GM12878 (cell line): ENCODE data around the gene UBR3. TPM values are rescaled to one million over a fixed set of nuclear protein-coding genes. Genes with fewer than 3 reads are reported as not detected.

Experiments used
- ATAC-seq: fragments of 200-7000 bp; cut with Tn5 transposase; 3 replicates; pipeline ENCODE4 v1.9.1; 2020; ENCODE audit warnings: mild to moderate bottlenecking, moderate library complexity
- BruUV-seq: library from RNA; stranded (reverse); fragments of 400-500 nt; replicated peaks from 2 replicates; lab custom pipeline; 2021; lab: Mats Ljungman, UMichigan
- CTCF ChIA-PET: fragments of 300-600 bp; sonication (Branson Sonifier 250); formaldehyde crosslinking; extraction: SDS; loops from one replicate; lab custom pipeline; 2021; ENCODE audit warnings: inconsistent platforms; lab: Yijun Ruan, JAX
- POLR2A ChIA-PET: fragments of 350-600 bp; formaldehyde crosslinking; extraction: SDS; loops from one replicate; lab custom pipeline; 2021; ENCODE audit warnings: inconsistent platforms; lab: Charles Lee
- RAD21 ChIA-PET: fragments of 300-600 bp; sonication (Branson Sonifier 250); formaldehyde crosslinking; loops from one replicate; lab custom pipeline; 2023; ENCODE audit warnings: antibody characterized with exemption; ENCODE audit not compliant: unreplicated experiment; lab: Charles Lee
- SMC1A ChIA-PET: fragments of 300-600 bp; sonication (Branson Sonifier 250); formaldehyde crosslinking; loops from one replicate; lab custom pipeline; 2023; ENCODE audit not compliant: unreplicated experiment, uncharacterized antibody; lab: Charles Lee
- DNase-seq: peaks from one replicate; pipeline ENCODE4 v3.0.0-alpha.2; 2011; ENCODE audit warnings: low read depth, low spot score
- FAIRE-seq: peaks from 3 replicates; lab custom pipeline; 2011; peaks lifted over from hg19 to GRCh38; lab: Jason Lieb, UNC
- H2AFZ ChIP-seq: 2 replicates; pipeline ENCODE4 v1.6.0; 2011; ENCODE audit warnings: low read depth, low read length, control low read depth; ENCODE audit not compliant: control insufficient read depth
- H3K27ac ChIP-seq: 2 replicates; pipeline ENCODE4 v1.5.1; 2011; ENCODE audit warnings: control low read depth; ENCODE audit not compliant: control insufficient read depth, insufficient read depth
- H3K27me3 ChIP-seq, 2 experiments: replicated peaks in 1 of 2; 2 replicates each; pipeline versions ENCODE4 v1.6.0 to v1.6.1; 2011; ENCODE audit warnings: low read length in 1 of 2; ENCODE audit not compliant: control insufficient read depth in 2 of 2, insufficient read depth in 2 of 2
- H3K36me3 ChIP-seq, 2 experiments: 2 replicates each; pipeline ENCODE4 v1.5.1; 2011; ENCODE audit warnings: low read length in 1 of 2; ENCODE audit not compliant: control insufficient read depth in 2 of 2, insufficient read depth in 2 of 2
- H3K4me1 ChIP-seq: 2 replicates; pipeline ENCODE4 v1.6.1; 2011; ENCODE audit warnings: mild to moderate bottlenecking, low read length, moderate library complexity, mixed read lengths; ENCODE audit not compliant: control insufficient read depth, insufficient read depth
- H3K4me2 ChIP-seq: 2 replicates; pipeline ENCODE4 v1.6.0; 2011; ENCODE audit warnings: control low read depth; ENCODE audit not compliant: control insufficient read depth, insufficient read depth
- H3K4me3 ChIP-seq: fragments of 200-600 bp; sonication (generic); 2 replicates; pipeline ENCODE4 v1.5.1; 2016
- H3K79me2 ChIP-seq: 2 replicates; pipeline ENCODE4 v1.6.0; 2011; ENCODE audit warnings: low read length; ENCODE audit not compliant: control insufficient read depth, insufficient read depth
- H3K9ac ChIP-seq: 2 replicates; pipeline ENCODE4 v1.8.0; 2011; ENCODE audit warnings: low read length, control low read depth, mixed read lengths; ENCODE audit not compliant: control insufficient read depth, insufficient read depth
- H3K9me3 ChIP-seq: replicated peaks from 3 replicates; pipeline ENCODE4 v1.5.1; 2011; ENCODE audit warnings: mild to moderate bottlenecking, low read length; ENCODE audit not compliant: control insufficient read depth, insufficient read depth
- H4K20me1 ChIP-seq: 2 replicates; pipeline ENCODE4 v1.6.0; 2011; ENCODE audit not compliant: control insufficient read depth, insufficient read depth
- ATF2 ChIP-seq: IDR thresholded peaks from 2 replicates; pipeline ENCODE4 v1.6.1; 2012; ENCODE audit warnings: low read length, inconsistent platforms
- BMI1 ChIP-seq: fragments of 450-650 bp; IDR thresholded peaks from 2 replicates; pipeline ENCODE4 v1.6.1; 2016; ENCODE audit warnings: mild to moderate bottlenecking, moderate library complexity, borderline replicate concordance
- CBX3 ChIP-seq: fragments of 200-600 bp; sonication (generic); IDR thresholded peaks from 2 replicates; pipeline ENCODE4 v1.6.1; 2016; ENCODE audit warnings: low read depth, borderline replicate concordance
- EZH2 ChIP-seq: IDR thresholded peaks from 2 replicates; pipeline ENCODE4 v1.6.1; 2012; ENCODE audit warnings: low read depth, mild to moderate bottlenecking, control low read depth, inconsistent platforms, low read length, borderline replicate concordance; ENCODE audit not compliant: control insufficient read depth
- HCFC1 ChIP-seq: fragments of 150-350 bp; IDR thresholded peaks from 2 replicates; pipeline ENCODE4 v1.6.1; 2014; ENCODE audit warnings: low read length
- JUNB ChIP-seq: IDR thresholded peaks from 2 replicates; pipeline ENCODE4 v1.6.1; 2016; ENCODE audit warnings: antibody characterized with exemption, mild to moderate bottlenecking
- RBBP5 ChIP-seq: fragments of 200-600 bp; sonication (generic); conservative IDR thresholded peaks from 2 replicates; pipeline ENCODE4 v1.6.1; 2016
- TCF12 ChIP-seq: IDR thresholded peaks from 2 replicates; pipeline ENCODE4 v1.6.1; 2011; ENCODE audit warnings: low read depth, mild to moderate bottlenecking, low read length
- ZBTB33 ChIP-seq: fragments of 450-650 bp; IDR thresholded peaks from 2 replicates; pipeline ENCODE4 v1.6.1; 2017; ENCODE audit warnings: mild to moderate bottlenecking
- ZBTB4 ChIP-seq: fragments of 450-650 bp; formaldehyde crosslinking; IDR thresholded peaks from 2 replicates; pipeline ENCODE4 v1.4.0; 2022; ENCODE audit warnings: mild to moderate bottlenecking, moderate library complexity
- WGBS: methylation state at CpG from one replicate; pipeline ENCODE4 v1.1.6; 2016; ENCODE audit warnings: low lambda C conversion rate; ENCODE audit not compliant: insufficient replicate concordance, insufficient coverage; ENCODE audit errors: missing lambda C conversion rate; 5-methylcytosine and 5-hydroxymethylcytosine counted together
- in situ Hi-C: fragments of 300-500 bp; cut with MboI; formaldehyde crosslinking; loops from 9 replicates; pipeline ENCODE4 v1.14.3; 2018; ENCODE audit warnings: mixed read lengths
- intact Hi-C: fragments of 100-400 bp; cut with micrococcal nuclease; formaldehyde crosslinking; loops from one replicate; pipeline ENCODE4 v1.14.2; 2022; ENCODE audit not compliant: unreplicated experiment
- polyA plus RNA-seq, 11 experiments: library from polyadenylated mRNA; depleted of rRNA in 4 of 11; unstranded in 6 of 11; stranded (reverse) in 5 of 11; fragments of >200 nt; fragmentation: Nextera tagmentation in 4 of 11; fragmentation: Illumina TruSeq in 1 of 11; extraction: Ambion mirVana in 4 of 11; extraction: Trizol in 1 of 11; gene quantifications; 1 replicate in 1 of 11; 2 replicates in 10 of 11; pipeline versions ENCODE4 v1.2.1 to v1.2.3, GENCODE V29; 2011 to 2016; ENCODE audit warnings: inconsistent platforms in 2 of 11, missing spikeins in 2 of 11, low read depth in 1 of 11
- total RNA-seq, 4 experiments: library from RNA; depleted of rRNA in 3 of 4; stranded (reverse); fragments of >200 nt in 3 of 4; fragmentation: Illumina TruSeq in 1 of 4; extraction: Trizol in 1 of 4; gene quantifications; 2 replicates each; pipeline versions ENCODE4 v1.2.1 to v1.2.3, GENCODE V29; 2013 to 2021

Gene UBR3
- total and polyA plus RNA-seq, 10 of the 15 experiments (the other 5 are each of a cell fraction or from before 2014, with no cell fraction given), result 3.8 to 22.9 (median 11.2) TPM

- Histone ChIP-seq H3K27ac (no peak overlapping the region), H3K4me3 (no peak overlapping the region), H3K9ac (no peak overlapping the region), H3K9me3 (no peaks in the 10 kb centered on the region; the same call in 2 of the 3 replicates), H2AFZ (no peak overlapping the region), H3K27me3 (no peaks in the 10 kb centered on the region), H3K4me1 (peaks cover 5% of the 10 kb centered on the region; the same call in 1 of the 2 replicates), H3K4me2 (no peak overlapping the region), H3K79me2 (no peaks in the 10 kb centered on the region), H4K20me1 (no peaks in the 10 kb centered on the region), H3K36me3 (no peaks in the 10 kb centered on the region)
- ChIA-PET POLR2A (no interaction called here), RAD21 (interaction anchor here (1.0 kb wide), 1 partner anchor 151 kb away, joined by 3 read pairs; no protein-coding TSS in a partner anchor), CTCF (interaction anchor here (0.7 to 1.8 kb wide), 2 partner anchors 11 to 13 kb away, joined by 3 to 5 read pairs; no protein-coding TSS in a partner anchor), SMC1A (interaction anchor here (0.9 to 2.8 kb wide), 4 partner anchors 11 to 43 kb away, joined by 3 to 12 read pairs (median 3); no protein-coding TSS in a partner anchor)
- BruUV-seq, result no TSS peak
- in situ Hi-C loops (no loop called here), intact Hi-C loops (no loop called here)
- ATAC-seq (no peak), DNase-seq (no peak), FAIRE-seq (no peak)
- WGBS, result 97% methylated on average over 7 of the region's 7 CpGs
- TF ChIP-seq ZBTB4 (CRISPR knock-in tag), result no peak
- TF ChIP-seq CBX3, result no peak
- TF ChIP-seq JUNB, result no peak
- TF ChIP-seq EZH2, result no peak
- no peak for TF ChIP-seq RBBP5
- TF ChIP-seq TCF12, result no peak
- no peak for TF ChIP-seq BMI1
- no peak for TF ChIP-seq HCFC1
- no peak for TF ChIP-seq ATF2
- no peak for TF ChIP-seq ZBTB33
Measured at GRCh38 chr2:170077830-170078569, 250.7 kb downstream of the UBR3 start.
